ENCODE measurements around the gene PNMA6E.

Gene PNMA6E

GRCh38 chrX:153401133-153401764 is at the start of gene PNMA6E:
Gene PNMA6E, minus strand, starts transcription at chrX:153401350. Its CDS starts 2,501 bp downstream, at chrX:153398849.
- no peak for DNase-seq (ENCODE audit: low read depth)

- DNase-seq (ENCODE audit: low read depth): no peak
Measured at GRCh38 chrX:153450949-153451277, 49.8 kb upstream of the PNMA6E start.

- no peak for DNase-seq (ENCODE audit: low read depth)
Measured at GRCh38 chrX:153450114-153450948, 49.2 kb upstream of the PNMA6E start.

- DNase-seq (ENCODE audit: low read depth): no peak
Measured at GRCh38 chrX:153449368-153450113, 48.4 kb upstream of the PNMA6E start.

GRCh38 chrX:153448556-153449367 is 47.6 kb upstream of the PNMA6E start:
- no peak for DNase-seq (ENCODE audit: low read depth)

GRCh38 chrX:153447581-153447960 is 46.4 kb upstream of the PNMA6E start:
- no peak for DNase-seq (ENCODE audit: low read depth)

- no peak for DNase-seq (ENCODE audit: low read depth)
Measured at GRCh38 chrX:153446950-153447580, 45.9 kb upstream of the PNMA6E start.

- no peak for DNase-seq (ENCODE audit: low read depth)
Measured at GRCh38 chrX:153446636-153446936, 45.4 kb upstream of the PNMA6E start.

GRCh38 chrX:153445856-153446635 is 44.9 kb upstream of the PNMA6E start, which contains the start of gene TREX2:
Gene TREX2, minus strand, starts transcription at chrX:153446056. Its CDS starts 626 bp downstream, at chrX:153445430.
- DNase-seq (ENCODE audit: low read depth): no peak

GRCh38 chrX:153445106-153445855 is 44.1 kb upstream of the PNMA6E start:
- DNase-seq (ENCODE audit: low read depth): no peak

GRCh38 chrX:153444333-153445011 is 43.3 kb upstream of the PNMA6E start:
- no peak for DNase-seq (ENCODE audit: low read depth)

- no peak for DNase-seq (ENCODE audit: low read depth)
Measured at GRCh38 chrX:153443476-153444332, 42.6 kb upstream of the PNMA6E start.

- no peak for DNase-seq (ENCODE audit: low read depth)
Measured at GRCh38 chrX:153442463-153442862, 41.3 kb upstream of the PNMA6E start.

GRCh38 chrX:153441981-153442380 is 40.8 kb upstream of the PNMA6E start:
- no peak for DNase-seq (ENCODE audit: low read depth)

- no peak for DNase-seq (ENCODE audit: low read depth)
Measured at GRCh38 chrX:153441296-153441695, 40.1 kb upstream of the PNMA6E start.

GRCh38 chrX:153440556-153441135 is 39.5 kb upstream of the PNMA6E start:
- DNase-seq (ENCODE audit: low read depth): no peak

- DNase-seq (ENCODE audit: low read depth): no peak
Measured at GRCh38 chrX:153439977-153440376, 38.8 kb upstream of the PNMA6E start.

GRCh38 chrX:153438532-153438931 is 37.4 kb upstream of the PNMA6E start:
- no peak for DNase-seq (ENCODE audit: low read depth)

Data from HS-5 (cell line).